Measurements from ENCODE around the gene ARHGAP12. TPM values are rescaled to one million over a fixed set of nuclear protein-coding genes. Genes with fewer than 3 reads are reported as not detected.
A peak's percentile ranks its signal among the peaks of the same experiment; 100 is the strongest.

ARHGAP12 gene
- total RNA-seq, 1 experiment from 2014 or later = 39.5 TPM

GRCh38 chr10:31761156-31761555, 167.5 kb downstream of the ARHGAP12 start:
- ChIA-PET CTCF (no interaction called here), POLR2A (no interaction called here)
- DNase-seq (ENCODE audit: low spot score) (no peak), ATAC-seq (no peak)
- peaks cover 50% of the 10 kb centered on the region for H3K4me1 Mint-ChIP-seq
- no peak for TF ChIP-seq NR2C2 (CRISPR knock-in tag; IDR thresholded peaks at IDR 0.05)
- no peak for TF ChIP-seq TCF7 (CRISPR knock-in tag; IDR thresholded peaks at IDR 0.05; ENCODE audit: low read depth)
- TF ChIP-seq MLX (CRISPR knock-in tag; IDR thresholded peaks at IDR 0.05) = no peak
- TF ChIP-seq ATF3 (CRISPR knock-in tag; conservative IDR thresholded peaks at IDR 0.05) = no peak
- no peak for TF ChIP-seq MAX (CRISPR knock-in tag; IDR thresholded peaks at IDR 0.05)
- TF ChIP-seq ZNF121 (CRISPR knock-in tag; IDR thresholded peaks at IDR 0.05) = no peak
- no peak for TF ChIP-seq GTF2I (CRISPR knock-in tag; conservative IDR thresholded peaks at IDR 0.05)
- peaks cover 7% of the 10 kb centered on the region for H3K27me3 Mint-ChIP-seq (ENCODE audit: low read depth)
- H3K36me3 Mint-ChIP-seq = peaks cover 30% of the 10 kb centered on the region
- H3K27ac Mint-ChIP-seq = no peak overlapping the region
- H3K9me3 Mint-ChIP-seq = peaks cover 26% of the 10 kb centered on the region
- H3K4me3 Mint-ChIP-seq = peak overlapping the region; percentile 64

- TF ChIP-seq ZNF532 (CRISPR knock-in tag; IDR thresholded peaks at IDR 0.05; ENCODE audit: borderline replicate concordance) = no peak
- peak overlapping the region; percentile 64 for H3K4me3 Mint-ChIP-seq
- DNase-seq (ENCODE audit: low spot score) = no peak
- CTCF ChIA-PET = no interaction called here
- H3K9me3 Mint-ChIP-seq = peaks cover 26% of the 10 kb centered on the region
- H3K27me3 Mint-ChIP-seq (ENCODE audit: low read depth) = peaks cover 7% of the 10 kb centered on the region
- POLR2A ChIA-PET = no interaction called here
- peak; percentile 4 for ATAC-seq
- peak overlapping the region; percentile 69; the same call in 1 of the 2 replicates for H3K27ac Mint-ChIP-seq
- peaks cover 50% of the 10 kb centered on the region for H3K4me1 Mint-ChIP-seq
- peaks cover 30% of the 10 kb centered on the region for H3K36me3 Mint-ChIP-seq
Measured at GRCh38 chr10:31760674-31761081, 168.0 kb downstream of the ARHGAP12 start.

GRCh38 chr10:31759799-31760626, 168.6 kb downstream of the ARHGAP12 start:
- ATAC-seq = peak; percentile 87
- TF ChIP-seq MAX (CRISPR knock-in tag; IDR thresholded peaks at IDR 0.05) = peak; percentile 24; the same call in 1 of the 2 replicates
- peak; percentile 56 for TF ChIP-seq SP1 (CRISPR knock-in tag; conservative IDR thresholded peaks at IDR 0.05)
- TF ChIP-seq NFE2L1 (CRISPR knock-in tag; IDR thresholded peaks at IDR 0.05) = 0 out of 2 replicates have a peak, but pooled peaks have one; percentile 39
- peak; percentile 62; the same call in 1 of the 2 replicates for TF ChIP-seq PRDM15 (CRISPR knock-in tag; IDR thresholded peaks at IDR 0.05)
- no peak for TF ChIP-seq OVOL2 (CRISPR knock-in tag; IDR thresholded peaks at IDR 0.05; ENCODE audit: borderline replicate concordance)
- no peak for TF ChIP-seq STAT6 (CRISPR knock-in tag; conservative IDR thresholded peaks at IDR 0.05; ENCODE audit: low read depth)

More at GRCh38 chr10:31759799-31760626, 168.6 kb downstream of the ARHGAP12 start:
- peak overlapping the region; percentile 69; the same call in 1 of the 2 replicates for H3K27ac Mint-ChIP-seq
- H3K27me3 Mint-ChIP-seq (ENCODE audit: low read depth) = peaks cover 7% of the 10 kb centered on the region
- peaks cover 57% of the 10 kb centered on the region for H3K4me1 Mint-ChIP-seq
- H3K4me3 Mint-ChIP-seq = peak overlapping the region; percentile 73
- peak; percentile 96 for DNase-seq (ENCODE audit: low spot score)
- ChIA-PET CTCF (interaction anchor here (0.8 to 1.0 kb wide), 2 partner anchors 9 to 1072 kb away, joined by 3 to 4 read pairs; no protein-coding TSS in a partner anchor), POLR2A (interaction anchor here (0.6 to 1.0 kb wide), 4 partner anchors 10 to 168 kb away, joined by 3 to 7 read pairs (median 4); partner anchors contain the start of gene ARHGAP12)
- peaks cover 30% of the 10 kb centered on the region for H3K36me3 Mint-ChIP-seq
- peaks cover 26% of the 10 kb centered on the region for H3K9me3 Mint-ChIP-seq
